Endothelial cell of umbilical vein (primary cell): ENCODE data around the gene DDA1. TPM values are rescaled to one million over a fixed set of nuclear protein-coding genes. Genes with fewer than 3 reads are reported as not detected.

ENCODE experiments used
- BruUV-seq: library from RNA; stranded (reverse); fragments of 400-500 nt; replicated peaks from 2 replicates; lab custom pipeline; 2021; lab: Mats Ljungman, UMichigan
- CTCF ChIA-PET: fragments of 300-600, 350-600 bp; sonication (Branson Sonifier 250); formaldehyde crosslinking; loops from one replicate; lab custom pipeline; 2021; ENCODE audit warnings: antibody characterized with exemption, inconsistent platforms; lab: Charles Lee
- POLR2A ChIA-PET: fragments of 300-600, 350-600 bp; sonication (Branson Sonifier 250); formaldehyde crosslinking; loops from one replicate; lab custom pipeline; 2021; ENCODE audit warnings: antibody characterized with exemption, inconsistent platforms; lab: Charles Lee
- DNase-seq: peaks from one replicate; pipeline ENCODE4 v3.0.0-alpha.2; 2011; ENCODE audit warnings: low read depth, low spot score
- FAIRE-seq: peaks from 2 replicates; lab custom pipeline; 2011; peaks lifted over from hg19 to GRCh38; lab: Jason Lieb, UNC
- H2AFZ ChIP-seq: 2 replicates; pipeline ENCODE4 v1.6.0; 2012; ENCODE audit warnings: low read depth, low read length, control low read depth, inconsistent platforms
- H3K27ac ChIP-seq: 2 replicates; pipeline ENCODE4 v1.5.1; 2011; ENCODE audit warnings: low read depth, mild to moderate bottlenecking, control low read depth, low read length, moderate library complexity; ENCODE audit not compliant: insufficient read depth
- H3K27me3 ChIP-seq, 2 experiments: 2 replicates each; pipeline versions ENCODE4 v1.6.0 to v1.6.1; 2011; ENCODE audit warnings: low read length in 2 of 2, mixed read lengths in 1 of 2; ENCODE audit not compliant: control insufficient read depth in 2 of 2, insufficient read depth in 2 of 2
- H3K36me3 ChIP-seq, 2 experiments: 2 replicates in 1 of 2; 3 replicates in 1 of 2; pipeline ENCODE4 v1.5.1; 2011; ENCODE audit warnings: low read length in 2 of 2, mild to moderate bottlenecking in 1 of 2, moderate library complexity in 1 of 2; ENCODE audit not compliant: control insufficient read depth in 2 of 2, insufficient read depth in 2 of 2; ENCODE audit errors: extremely low read depth in 1 of 2
- H3K4me1 ChIP-seq: 3 replicates; pipeline ENCODE4 v1.5.1; 2011; ENCODE audit warnings: mild to moderate bottlenecking, low read length; ENCODE audit not compliant: control insufficient read depth, insufficient read depth; ENCODE audit errors: extremely low read depth
- H3K4me2 ChIP-seq: 2 replicates; pipeline ENCODE4 v1.6.1; 2011; ENCODE audit warnings: low read length, control low read depth, mixed read lengths; ENCODE audit not compliant: insufficient read depth
- H3K4me3 ChIP-seq, 3 experiments: fragments of 200-600 bp in 1 of 3; sonication (generic), shearing (Covaris generic) in 1 of 3; replicated peaks in 1 of 3; 2 replicates each; pipeline ENCODE4 v1.5.1; 2011 to 2016; ENCODE audit warnings: control low read depth in 3 of 3, low read length in 3 of 3, mild to moderate bottlenecking in 2 of 3, inconsistent platforms in 1 of 3, low read depth in 1 of 3, moderate library complexity in 1 of 3; ENCODE audit not compliant: insufficient read depth in 1 of 3
- H3K79me2 ChIP-seq: 2 replicates; pipeline ENCODE4 v1.6.0; 2012; ENCODE audit warnings: low read length, inconsistent platforms; ENCODE audit not compliant: control insufficient read depth, insufficient read depth
- H3K9ac ChIP-seq: replicated peaks from 2 replicates; pipeline ENCODE3; 2011; ENCODE audit warnings: low read length, control low read depth; ENCODE audit not compliant: insufficient read depth; ENCODE audit errors: extremely low read depth
- H3K9me1 ChIP-seq: replicated peaks from 3 replicates; pipeline ENCODE4 v1.6.0; 2011; ENCODE audit warnings: mild to moderate bottlenecking, low read length; ENCODE audit not compliant: control insufficient read depth, insufficient read depth; ENCODE audit errors: extremely low read depth
- H3K9me3 ChIP-seq: replicated peaks from 2 replicates; pipeline ENCODE4 v1.5.1; 2012; ENCODE audit warnings: low read length, inconsistent platforms; ENCODE audit not compliant: control insufficient read depth, insufficient read depth
- H4K20me1 ChIP-seq: replicated peaks from 2 replicates; pipeline ENCODE3; 2011; ENCODE audit warnings: mild to moderate bottlenecking, low read length; ENCODE audit not compliant: control insufficient read depth, insufficient read depth; ENCODE audit errors: extremely low read depth
- CTCF ChIP-seq, 2 donors: IDR thresholded peaks; 1 replicate in 1 of 2; 2 replicates in 1 of 2; pipeline ENCODE4 v1.5.1; 2011; ENCODE audit warnings: low read length in 2 of 2, mild to moderate bottlenecking in 2 of 2, moderate library complexity in 2 of 2, control low read depth in 1 of 2, inconsistent platforms in 1 of 2, low read depth in 1 of 2; ENCODE audit not compliant: insufficient read depth in 1 of 2; ENCODE audit errors: extremely low read depth in 1 of 2
- EZH2 ChIP-seq: IDR thresholded peaks from 2 replicates; pipeline ENCODE4 v1.6.1; 2012; ENCODE audit warnings: borderline replicate concordance, low read depth, mild to moderate bottlenecking, moderate library complexity, low read length, inconsistent platforms; ENCODE audit not compliant: severe bottlenecking
- MAX ChIP-seq: IDR thresholded peaks from 2 replicates; pipeline ENCODE4 v1.6.1; 2011; ENCODE audit not compliant: insufficient read depth, insufficient read length
- MYC ChIP-seq: IDR thresholded peaks from one replicate; pipeline ENCODE4 v1.6.1; 2011; ENCODE audit warnings: mild to moderate bottlenecking, low read depth, low read length
- POLR2AphosphoS5 ChIP-seq: IDR thresholded peaks from 2 replicates; pipeline ENCODE4 v1.6.1; 2012; ENCODE audit warnings: low read depth, mild to moderate bottlenecking, control low read depth, low read length, moderate library complexity; ENCODE audit not compliant: insufficient read depth
- dilution Hi-C: fragments of 300-500 bp; cut with MboI; formaldehyde crosslinking; loops from one replicate; pipeline ENCODE4 v1.15.0; 2019; ENCODE audit warnings: low sequenced_read_pairs; ENCODE audit not compliant: extremely low pct_ligation_motif_present
- intact Hi-C: fragments of 100-400 bp; cut with micrococcal nuclease; formaldehyde crosslinking; loops from one replicate; pipeline ENCODE4 v1.10.0; 2022
- polyA plus RNA-seq, 4 experiments: library from polyadenylated mRNA; depleted of rRNA in 3 of 4; stranded (reverse) in 3 of 4; unstranded in 1 of 4; fragments of >200 nt; gene quantifications; 2 replicates each; pipeline versions ENCODE4 v1.2.1 to v1.2.3, GENCODE V29; 2011 to 2012; ENCODE audit warnings: missing spikeins in 1 of 4
- total RNA-seq: library from RNA; stranded (reverse); gene quantifications from 2 replicates; pipeline ENCODE4 v1.2.3, GENCODE V29; 2021

Gene DDA1
- total and polyA plus RNA-seq, 2 donors (not counting 3 experiments of a cell fraction or from before 2014, with no cell fraction given): 52.9 to 64.7 TPM

GRCh38 chr19:17289489-17289888 is 19.9 kb upstream of the DDA1 start:
- dilution Hi-C loops: no loop called here

More at GRCh38 chr19:17289489-17289888, 19.9 kb upstream of the DDA1 start:
- peaks cover 0 to under 1% of the 10 kb centered on the region in 2 experiments for H3K36me3 ChIP-seq
- H3K4me2 ChIP-seq: no peak overlapping the region
- DNase-seq: peak; percentile 74
- H2AFZ ChIP-seq: peak overlapping the region; percentile 67
- BruUV-seq: no TSS peak
- H3K27me3 ChIP-seq: no peaks in the 10 kb centered on the region
- H3K4me1 ChIP-seq: peaks cover 6% of the 10 kb centered on the region
- H3K9ac ChIP-seq: no peak overlapping the region
- H3K79me2 ChIP-seq: no peaks in the 10 kb centered on the region
- no peaks in the 10 kb centered on the region for H3K9me3 ChIP-seq
- no peaks in the 10 kb centered on the region for H3K9me1 ChIP-seq
- ChIA-PET CTCF (interaction anchor here (0.6 to 0.8 kb wide), 2 partner anchors 16 to 97 kb away, joined by 3 read pairs; partner anchors contain the start of gene MRPL34), POLR2A (no interaction called here)
- H4K20me1 ChIP-seq: no peaks in the 10 kb centered on the region
- H3K27ac ChIP-seq: no peak overlapping the region
- intact Hi-C loops: no loop called here
- peak overlapping the region in 1 of 3 experiments; percentile 11 for H3K4me3 ChIP-seq
- TF ChIP-seq MYC (no peak), CTCF (IDR thresholded peaks at IDR 0.05; ENCODE audit: extremely low read depth in 1 of 2, insufficient read depth in 1 of 2, low read depth in 1 of 2, low read length in 2 of 2) (no peak), POLR2AphosphoS5 (no peak), MAX (no peak), EZH2 (no peak)
- FAIRE-seq: peak; percentile 96
